22Rv1 (cell line): ENCODE results near the gene NOS3.

ENCODE experiments used
- ZFX ChIP-seq: fragments of 450-650 bp; IDR thresholded peaks from 2 replicates; pipeline ENCODE4 v1.6.1; 2017; ENCODE audit warnings: antibody characterized with exemption, borderline replicate concordance
- TF ChIP-seq, protein P1 (sequence below): fragments of 450-650 bp; IDR thresholded peaks from 2 replicates; pipeline ENCODE4 v1.5.1; 2017; ENCODE audit warnings: mild to moderate bottlenecking

DNA sequence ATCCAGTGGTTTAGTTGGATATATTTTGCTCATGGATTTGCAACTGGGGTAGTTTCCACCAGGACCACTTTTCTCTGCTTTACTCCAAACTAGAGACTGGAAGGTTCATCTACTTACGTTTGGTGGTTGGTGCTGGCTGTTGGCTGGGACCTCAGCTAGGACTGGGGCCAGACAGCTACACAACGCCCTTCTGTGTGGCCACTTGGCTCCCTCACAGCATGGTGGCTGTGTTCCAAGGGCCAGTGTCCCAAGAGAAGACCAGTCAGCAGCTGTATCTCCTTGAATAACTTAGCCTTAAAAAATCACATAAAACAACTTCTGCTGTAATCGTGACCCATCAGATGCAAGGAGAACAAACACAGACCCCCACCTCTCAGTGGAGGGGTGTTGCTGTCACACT lies 8.5 kb upstream of the NOS3 start:
- TF ChIP-seq, protein P1, sequence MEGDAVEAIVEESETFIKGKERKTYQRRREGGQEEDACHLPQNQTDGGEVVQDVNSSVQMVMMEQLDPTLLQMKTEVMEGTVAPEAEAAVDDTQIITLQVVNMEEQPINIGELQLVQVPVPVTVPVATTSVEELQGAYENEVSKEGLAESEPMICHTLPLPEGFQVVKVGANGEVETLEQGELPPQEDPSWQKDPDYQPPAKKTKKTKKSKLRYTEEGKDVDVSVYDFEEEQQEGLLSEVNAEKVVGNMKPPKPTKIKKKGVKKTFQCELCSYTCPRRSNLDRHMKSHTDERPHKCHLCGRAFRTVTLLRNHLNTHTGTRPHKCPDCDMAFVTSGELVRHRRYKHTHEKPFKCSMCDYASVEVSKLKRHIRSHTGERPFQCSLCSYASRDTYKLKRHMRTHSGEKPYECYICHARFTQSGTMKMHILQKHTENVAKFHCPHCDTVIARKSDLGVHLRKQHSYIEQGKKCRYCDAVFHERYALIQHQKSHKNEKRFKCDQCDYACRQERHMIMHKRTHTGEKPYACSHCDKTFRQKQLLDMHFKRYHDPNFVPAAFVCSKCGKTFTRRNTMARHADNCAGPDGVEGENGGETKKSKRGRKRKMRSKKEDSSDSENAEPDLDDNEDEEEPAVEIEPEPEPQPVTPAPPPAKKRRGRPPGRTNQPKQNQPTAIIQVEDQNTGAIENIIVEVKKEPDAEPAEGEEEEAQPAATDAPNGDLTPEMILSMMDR = no peak
- TF ChIP-seq ZFX = no peak
